ENCODE data around the gene APLN.

APLN gene

DNA sequence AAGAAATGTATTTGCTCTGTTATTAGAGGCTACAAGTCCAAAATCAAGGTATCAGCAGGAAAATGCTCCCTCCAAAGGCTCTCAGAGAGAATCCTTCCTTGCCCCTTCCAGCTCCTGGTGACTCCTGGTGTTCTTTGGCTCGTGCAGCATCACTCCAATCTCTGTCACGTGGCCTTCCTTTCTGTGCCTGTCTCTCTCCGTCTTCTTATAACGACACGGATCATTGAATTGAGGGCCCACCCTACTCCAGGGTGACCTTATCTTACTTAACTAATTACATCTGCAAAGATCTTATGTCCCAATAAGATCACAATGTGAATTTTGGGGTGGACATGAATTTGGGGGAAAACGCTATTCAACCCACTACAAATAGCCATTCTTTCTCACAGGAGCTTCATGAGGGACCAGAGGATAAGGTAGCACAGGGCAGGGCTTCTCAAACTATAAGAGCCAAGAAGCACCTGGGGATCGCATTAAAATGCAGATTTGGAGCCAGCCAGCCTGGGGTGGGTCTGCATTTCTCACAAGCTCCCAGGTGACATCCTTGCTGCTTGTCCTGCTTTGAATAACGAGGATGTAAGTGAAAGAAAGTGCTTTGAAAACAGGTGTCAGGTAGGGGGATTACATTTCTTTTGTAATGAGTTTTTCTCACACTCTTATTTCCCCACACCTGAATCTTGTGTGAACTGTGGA lies 41.9 kb upstream of the APLN start:
- POLR2A ChIA-PET, result no interaction called here
- CTCF ChIA-PET, result interaction anchor here (0.7 kb wide), 1 partner anchor 59 kb away, joined by 3 read pairs; no protein-coding TSS in a partner anchor
- no peak overlapping the region for H3K4me3 ChIP-seq (ENCODE audit: low read depth, low read length)
- DNase-seq (ENCODE audit: low read depth, low spot score), result no peak
- TF ChIP-seq, protein P1, sequence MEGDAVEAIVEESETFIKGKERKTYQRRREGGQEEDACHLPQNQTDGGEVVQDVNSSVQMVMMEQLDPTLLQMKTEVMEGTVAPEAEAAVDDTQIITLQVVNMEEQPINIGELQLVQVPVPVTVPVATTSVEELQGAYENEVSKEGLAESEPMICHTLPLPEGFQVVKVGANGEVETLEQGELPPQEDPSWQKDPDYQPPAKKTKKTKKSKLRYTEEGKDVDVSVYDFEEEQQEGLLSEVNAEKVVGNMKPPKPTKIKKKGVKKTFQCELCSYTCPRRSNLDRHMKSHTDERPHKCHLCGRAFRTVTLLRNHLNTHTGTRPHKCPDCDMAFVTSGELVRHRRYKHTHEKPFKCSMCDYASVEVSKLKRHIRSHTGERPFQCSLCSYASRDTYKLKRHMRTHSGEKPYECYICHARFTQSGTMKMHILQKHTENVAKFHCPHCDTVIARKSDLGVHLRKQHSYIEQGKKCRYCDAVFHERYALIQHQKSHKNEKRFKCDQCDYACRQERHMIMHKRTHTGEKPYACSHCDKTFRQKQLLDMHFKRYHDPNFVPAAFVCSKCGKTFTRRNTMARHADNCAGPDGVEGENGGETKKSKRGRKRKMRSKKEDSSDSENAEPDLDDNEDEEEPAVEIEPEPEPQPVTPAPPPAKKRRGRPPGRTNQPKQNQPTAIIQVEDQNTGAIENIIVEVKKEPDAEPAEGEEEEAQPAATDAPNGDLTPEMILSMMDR (IDR thresholded peaks at IDR 0.05; ENCODE audit: insufficient read depth, low read length, missing control alignments), result no peak

DNA sequence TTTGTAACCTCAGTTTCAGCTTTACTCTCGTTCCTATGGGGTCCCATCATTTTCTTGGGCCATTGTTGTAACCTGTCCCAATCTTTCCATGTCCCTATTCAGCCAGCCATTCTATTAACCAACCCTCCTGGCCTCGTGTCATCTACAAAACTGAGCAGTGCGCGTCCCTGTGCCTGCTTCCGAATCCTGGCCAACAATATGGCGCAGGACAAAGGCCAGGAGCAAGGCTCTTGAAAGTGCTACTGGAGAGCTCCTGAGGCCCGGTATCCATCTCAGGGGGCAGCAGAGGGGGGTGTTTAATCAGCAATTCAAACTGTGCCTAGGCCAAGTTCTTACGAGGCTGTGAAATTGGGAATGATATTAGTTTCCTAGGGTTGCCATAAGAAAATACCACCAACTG lies 41.2 kb upstream of the APLN start:
- H3K4me3 ChIP-seq (ENCODE audit: low read depth, low read length), result no peak overlapping the region
- no peak for DNase-seq (ENCODE audit: low read depth, low spot score)
- TF ChIP-seq, protein P1 (IDR thresholded peaks at IDR 0.05; ENCODE audit: insufficient read depth, low read length, missing control alignments), result no peak
- ChIA-PET POLR2A (no interaction called here), CTCF (interaction anchor here (0.9 kb wide), 2 partner anchors 31 to 58 kb away, joined by 3 read pairs; no protein-coding TSS in a partner anchor)

DNA sequence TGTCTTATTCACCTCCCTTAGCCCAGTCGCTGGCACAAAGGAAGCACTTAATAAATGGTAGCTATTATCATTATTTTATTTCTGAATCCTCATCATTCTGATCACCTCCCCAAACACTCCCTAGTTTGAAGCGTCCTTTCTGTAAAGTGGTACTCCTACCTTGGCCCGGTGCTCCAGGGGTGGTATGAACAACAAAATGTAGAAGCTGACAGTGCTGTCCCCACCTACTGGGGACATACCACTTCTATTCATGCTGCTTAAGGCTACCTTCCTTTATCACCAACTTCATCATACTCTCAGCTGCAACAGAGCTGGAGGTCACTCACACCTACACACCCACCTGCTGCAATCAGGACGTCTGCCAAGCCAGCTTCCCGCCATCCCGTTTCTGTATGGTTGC lies 40.8 kb upstream of the APLN start:
- no peak for DNase-seq (ENCODE audit: low read depth, low spot score)
- POLR2A ChIA-PET, result no interaction called here
- CTCF ChIA-PET, result interaction anchor here (0.6 to 0.9 kb wide), 3 partner anchors 31 to 235 kb away, joined by 3 read pairs; no protein-coding TSS in a partner anchor
- no peak overlapping the region for H3K4me3 ChIP-seq (ENCODE audit: low read depth, low read length)
- TF ChIP-seq, protein P1 (IDR thresholded peaks at IDR 0.05; ENCODE audit: insufficient read depth, low read length, missing control alignments), result no peak

DNA sequence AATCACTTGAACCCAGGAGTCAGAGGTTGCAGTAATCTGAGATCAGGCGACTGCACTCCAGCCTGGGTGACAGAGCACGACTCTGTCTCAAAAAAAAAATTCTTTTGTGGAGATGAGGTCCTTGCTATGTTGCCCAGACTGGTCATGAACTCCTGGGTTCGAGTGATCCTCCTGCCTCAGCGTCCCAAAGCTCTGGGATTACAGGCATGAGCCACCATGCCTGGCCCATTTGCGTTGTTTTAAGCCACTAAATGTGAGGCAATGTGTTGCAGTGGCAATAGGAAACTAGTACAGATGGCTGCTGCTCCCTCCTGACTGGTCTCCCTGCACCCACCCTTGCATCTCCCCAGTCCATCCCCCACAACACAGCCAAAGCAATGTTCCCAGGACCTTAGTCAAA lies 40.0 kb upstream of the APLN start:
- ChIA-PET POLR2A (no interaction called here), CTCF (no interaction called here)
- DNase-seq (ENCODE audit: low read depth, low spot score), result no peak
- TF ChIP-seq, protein P1 (IDR thresholded peaks at IDR 0.05; ENCODE audit: insufficient read depth, low read length, missing control alignments), result no peak
- no peak overlapping the region for H3K4me3 ChIP-seq (ENCODE audit: low read depth, low read length)

DNA sequence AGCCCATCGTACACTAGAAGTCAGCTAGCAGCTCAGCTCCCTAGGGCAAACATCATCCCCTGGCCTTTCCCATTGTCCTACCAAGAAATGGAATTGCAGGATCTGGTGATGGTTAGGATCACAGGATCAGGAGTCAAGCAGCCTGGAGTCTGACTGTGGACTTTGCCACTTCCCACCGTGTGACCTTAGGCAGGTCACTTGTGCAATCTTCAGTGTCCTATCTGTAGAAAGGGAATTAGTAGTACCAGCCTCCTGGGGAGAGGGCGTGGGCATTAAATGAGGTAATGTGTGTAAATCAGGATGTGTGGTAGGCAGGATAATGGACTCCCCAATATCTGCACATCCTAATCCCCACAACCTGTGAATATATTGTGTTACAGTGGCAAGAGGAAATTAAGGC lies 38.6 kb upstream of the APLN start:
- ChIA-PET CTCF (interaction anchor here (1.0 kb wide), 1 partner anchor 17 kb away, joined by 3 read pairs; no protein-coding TSS in a partner anchor), POLR2A (no interaction called here)
- H3K4me3 ChIP-seq (ENCODE audit: low read depth, low read length), result no peak overlapping the region
- no peak for DNase-seq (ENCODE audit: low read depth, low spot score)
- TF ChIP-seq, protein P1 (IDR thresholded peaks at IDR 0.05; ENCODE audit: insufficient read depth, low read length, missing control alignments), result no peak

DNA sequence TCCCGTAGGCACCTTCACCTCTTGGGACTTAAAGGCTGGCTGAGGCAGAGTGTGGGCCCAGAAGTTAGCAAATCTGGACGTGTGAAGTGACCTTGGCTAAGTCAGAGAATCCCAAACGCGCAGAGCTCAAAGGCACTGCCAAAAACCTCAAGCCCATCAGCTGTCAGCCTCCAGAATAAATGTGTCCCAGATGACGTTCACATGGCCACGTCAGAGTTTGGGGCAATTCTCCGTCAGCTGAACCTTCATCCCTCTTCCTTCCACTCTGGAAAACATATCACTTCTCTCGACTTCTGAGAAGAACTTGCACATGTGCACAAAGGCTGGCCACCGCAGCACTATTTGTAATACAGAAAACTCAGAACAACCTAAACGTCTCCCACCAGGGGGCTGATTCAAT lies 35.7 kb upstream of the APLN start:
- ChIA-PET POLR2A (no interaction called here), CTCF (interaction anchor here (1.4 kb wide), 1 partner anchor 36 kb away, joined by 3 read pairs; no protein-coding TSS in a partner anchor)
- TF ChIP-seq, protein P1 (IDR thresholded peaks at IDR 0.05; ENCODE audit: insufficient read depth, low read length, missing control alignments), result no peak
- DNase-seq (ENCODE audit: low read depth, low spot score), result no peak
- no peak overlapping the region for H3K4me3 ChIP-seq (ENCODE audit: low read depth, low read length)
